Stimulated activated CD8-positive, alpha-beta memory T cell treated with anti-CD3 and anti-CD28 coated beads, Interleukin-2, amount 100 ng/mL, for 48 hours (primary cell): ENCODE results near the gene LSG1.
"Not testable (repeated sequence)": the region's sequence is repeated elsewhere in the genome, so short reads cannot be mapped to it uniquely, and the experiment has no call there.

Source experiments
- DNase-seq, 2 donors: peaks; one replicate each; pipeline ENCODE4 v3.0.0-alpha.2; 2020; ENCODE audit warnings: low read depth in 2 of 2

The LSG1 gene

GRCh38 chr3:194618858-194619608 is 53.0 kb downstream of the LSG1 start:
- no peak for DNase-seq

GRCh38 chr3:194617827-194618226 is 54.2 kb downstream of the LSG1 start:
- no peak for DNase-seq

DNA sequence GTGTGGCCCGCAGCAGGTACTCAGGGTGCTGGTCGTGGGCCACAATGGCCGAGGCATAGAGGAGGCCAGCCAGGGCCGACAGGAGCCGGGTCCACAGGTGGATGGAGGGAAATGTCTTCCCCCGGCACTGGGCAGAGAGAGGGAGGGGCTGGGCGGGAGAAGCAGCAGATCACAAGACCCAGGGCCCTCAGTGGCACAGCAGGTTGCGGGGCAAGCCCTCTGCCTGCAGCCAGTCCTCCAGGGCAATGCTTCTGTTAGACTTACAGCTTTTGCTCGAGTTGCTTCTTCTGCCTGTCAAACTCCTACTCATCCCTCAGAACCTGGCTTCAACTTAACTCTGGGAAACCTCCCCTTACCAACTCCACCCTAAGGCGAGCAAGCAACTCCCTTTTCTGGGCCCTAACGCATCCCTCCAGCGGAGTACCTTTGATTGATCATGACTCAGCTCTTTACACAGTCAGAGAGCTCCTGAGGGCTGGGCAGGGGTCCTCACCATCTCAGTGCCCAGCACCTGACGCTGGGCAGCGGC is 54.8 kb downstream of the LSG1 start:
- no peak for DNase-seq

DNA sequence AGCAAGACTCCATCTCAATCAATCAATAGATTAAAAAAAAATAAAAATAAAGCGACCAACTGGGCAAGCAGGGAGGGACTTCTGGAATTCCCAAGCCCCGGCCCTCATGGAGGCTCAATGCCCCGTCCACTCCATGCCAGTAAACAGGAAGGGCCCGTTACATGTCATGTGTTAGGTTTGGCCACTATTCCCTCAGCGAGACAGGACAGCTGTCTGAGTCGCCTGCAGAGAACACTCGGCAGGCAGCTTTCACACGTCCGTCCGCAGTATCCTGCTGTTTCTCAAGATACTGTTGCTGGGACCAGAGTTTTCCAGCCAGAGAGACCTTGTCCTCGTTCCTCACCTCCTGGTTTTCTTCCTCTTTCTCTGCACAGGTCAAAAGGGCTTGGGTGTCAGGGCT is 56.8 kb downstream of the LSG1 start:
- no peak for DNase-seq

- no peak for DNase-seq
Measured at GRCh38 chr3:194612221-194612620, 59.8 kb downstream of the LSG1 start.

DNA sequence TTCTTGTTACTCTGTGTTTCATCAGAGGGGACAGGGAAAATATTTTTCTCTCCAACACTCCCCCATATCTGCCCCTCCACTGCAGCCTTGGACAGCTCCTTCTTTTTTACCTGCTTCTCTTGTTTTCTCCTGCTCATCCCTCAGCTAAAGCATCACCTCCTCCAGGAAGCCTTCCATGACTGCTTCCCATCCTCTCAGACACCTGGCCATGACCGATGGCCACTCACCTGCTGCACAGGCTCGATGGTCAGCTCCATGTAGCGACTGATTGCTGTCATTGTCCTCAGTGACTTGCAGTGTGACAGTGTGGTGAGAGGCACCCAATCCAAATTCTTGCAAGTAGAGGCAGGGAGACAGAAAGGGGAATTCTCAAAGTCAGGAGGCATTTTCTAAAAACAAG is 61.3 kb downstream of the LSG1 start:
- DNase-seq, result no peak

- DNase-seq, result no peak
Measured at GRCh38 chr3:194609601-194610000, 62.4 kb downstream of the LSG1 start.

GRCh38 chr3:194608981-194609380 is 63.0 kb downstream of the LSG1 start:
- DNase-seq, result no peak

DNA sequence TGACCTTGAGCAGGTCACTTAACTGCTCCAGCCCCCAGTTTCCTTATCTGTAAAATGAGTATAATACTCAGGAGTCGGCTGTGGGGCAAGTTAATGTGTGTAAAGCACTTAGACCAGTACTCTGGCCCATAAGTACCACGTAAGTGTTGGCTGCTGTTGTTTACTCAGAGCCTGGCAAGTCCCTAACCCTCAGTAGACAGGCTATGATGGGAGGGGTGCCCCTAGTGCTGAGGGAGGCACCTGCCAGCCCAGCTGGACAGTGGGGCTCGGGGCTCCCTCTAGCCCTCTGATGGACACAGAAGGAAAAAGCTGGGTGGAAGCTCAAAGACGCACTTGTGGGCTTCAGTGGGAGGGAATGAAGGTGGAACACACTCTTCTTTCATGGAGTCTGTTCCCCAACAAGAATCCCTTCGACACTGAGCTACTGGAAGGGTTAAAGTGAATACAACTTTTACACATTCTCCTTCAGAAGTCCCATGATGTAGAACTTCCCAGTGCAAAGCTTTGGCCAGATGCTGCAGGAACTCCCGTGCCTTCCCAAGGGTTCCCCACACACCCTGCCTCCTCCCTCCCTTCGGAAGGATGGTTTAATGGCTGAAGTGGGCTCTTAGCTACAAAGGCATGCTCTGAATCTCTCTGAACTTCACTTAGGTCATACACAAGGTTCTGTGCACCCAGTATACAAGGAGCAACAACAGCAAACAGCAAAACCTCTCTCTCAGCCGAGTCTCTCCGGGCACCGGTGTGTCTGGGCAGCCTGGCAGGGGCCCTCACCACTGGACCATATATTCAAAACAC is 64.2 kb downstream of the LSG1 start:
- no peak for DNase-seq

- no peak for DNase-seq
Measured at GRCh38 chr3:194606941-194607340, 65.0 kb downstream of the LSG1 start.

DNA sequence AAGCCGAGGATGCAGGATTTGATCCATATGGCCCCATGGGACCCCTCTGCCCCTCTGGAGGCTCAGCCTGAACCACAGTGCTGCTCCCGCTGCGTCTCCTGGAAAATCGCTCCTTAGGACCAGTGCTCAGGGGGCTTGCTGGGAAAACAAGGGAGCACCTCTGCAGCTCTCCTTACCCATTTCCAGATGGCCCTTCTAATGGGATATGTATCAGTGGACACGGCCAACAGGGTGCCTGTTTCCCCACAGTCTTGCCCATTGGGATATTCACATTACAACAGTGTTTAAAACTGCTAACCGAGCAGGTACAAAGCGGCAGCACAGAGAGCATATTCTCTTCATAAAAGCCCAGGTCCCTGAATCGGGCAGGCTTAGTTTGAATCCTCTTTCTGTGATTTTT is 65.8 kb downstream of the LSG1 start:
- DNase-seq, result no peak

DNA sequence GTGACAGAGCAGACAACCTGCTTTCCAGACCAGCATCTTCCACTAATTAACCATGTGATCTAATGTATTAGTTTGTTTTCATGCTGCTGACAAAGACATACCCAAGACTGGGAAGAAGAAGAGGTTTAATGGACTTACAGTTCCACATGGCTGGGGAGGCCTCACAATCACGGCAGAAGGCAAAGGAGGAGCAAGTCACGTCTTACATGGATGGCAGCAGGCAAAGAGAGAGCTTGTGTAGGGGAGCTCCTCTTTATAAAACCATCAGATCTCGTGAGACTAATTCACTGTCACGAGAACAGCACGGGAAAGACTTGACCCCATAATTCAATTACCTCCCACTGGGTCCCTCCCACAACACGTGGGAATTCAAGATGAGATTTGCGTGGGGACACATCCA is 66.7 kb downstream of the LSG1 start:
- DNase-seq, result not testable (repeated sequence)

DNA sequence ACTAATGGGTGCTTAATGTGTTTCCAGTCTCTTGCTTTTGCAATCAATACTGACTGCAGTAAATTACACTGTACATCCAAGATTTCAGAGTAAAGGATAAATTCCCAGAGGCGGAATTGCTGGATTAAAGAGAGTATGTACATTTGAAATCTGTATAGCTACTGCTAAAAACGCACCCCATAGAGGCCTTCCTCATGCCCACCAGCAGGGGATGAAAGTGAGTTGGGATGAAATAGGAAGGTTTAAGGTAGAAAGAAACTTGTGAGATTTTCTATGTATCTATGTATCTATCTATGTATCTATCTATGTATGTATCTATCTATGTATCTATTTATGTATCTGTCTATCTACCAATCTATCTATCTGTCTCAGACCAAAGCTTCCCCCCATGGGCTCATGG is 67.2 kb downstream of the LSG1 start:
- DNase-seq, result no peak

DNA sequence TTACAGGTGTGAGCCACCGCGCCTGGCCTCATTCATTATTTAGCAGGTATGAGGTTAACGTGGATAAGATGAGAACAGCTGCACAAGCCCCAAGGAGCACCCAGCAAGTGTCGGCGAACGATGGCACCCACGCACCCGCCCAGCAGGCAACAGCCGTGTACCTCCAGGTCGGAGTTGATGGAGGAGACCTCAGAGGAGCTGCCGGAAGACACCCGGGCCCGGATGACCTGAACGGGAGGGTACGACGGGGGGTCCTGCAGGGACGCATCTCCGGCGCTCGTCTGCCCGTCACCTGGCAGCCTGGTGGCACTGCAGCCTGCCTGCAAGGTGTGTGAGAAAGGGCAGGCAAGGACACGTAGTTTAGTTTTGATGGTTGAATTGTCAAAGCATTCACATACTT is 67.9 kb downstream of the LSG1 start:
- no peak for DNase-seq

GRCh38 chr3:194602669-194603171 is 69.3 kb downstream of the LSG1 start:
- DNase-seq, result no peak

GRCh38 chr3:194598771-194599557 is 73.0 kb downstream of the LSG1 start:
- DNase-seq, result no peak

DNA sequence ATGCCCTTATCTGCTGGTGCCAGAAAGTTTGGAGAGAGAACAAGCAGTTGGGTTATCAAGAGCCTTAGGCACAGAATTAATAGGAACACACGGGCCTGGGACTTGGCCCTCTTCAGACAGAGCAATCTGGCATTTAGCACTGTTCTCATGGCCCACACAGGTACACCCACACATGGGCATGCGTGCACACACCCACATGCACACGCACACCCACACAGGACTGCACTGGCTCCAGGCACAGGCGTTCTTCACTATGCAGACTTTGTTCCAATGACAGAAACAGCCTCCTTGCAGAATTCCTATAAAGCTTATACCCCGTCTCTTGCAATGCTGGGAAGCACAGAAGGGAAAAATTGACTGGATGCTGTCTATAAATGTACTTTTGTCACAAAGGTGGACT is 75.1 kb downstream of the LSG1 start:
- no peak for DNase-seq

- no peak for DNase-seq
Measured at GRCh38 chr3:194592798-194593752, 78.9 kb downstream of the LSG1 start.
